CD4-positive, alpha-beta T cell (primary cell): ENCODE measurements around the gene KLHL24. TPM values are rescaled to one million over a fixed set of nuclear protein-coding genes. Genes with fewer than 3 reads are reported as not detected.

Experiments used
- ATAC-seq: fragments of 200-7000 bp; cut with Tn5 transposase; one replicate; pipeline ENCODE4 v1.10.0; 2022; ENCODE audit warnings: mild to moderate bottlenecking; ENCODE audit not compliant: poor library complexity
- CTCF ChIA-PET: fragments of 350-600 bp; sonication (Branson Sonifier 250); formaldehyde crosslinking; loops from one replicate; lab custom pipeline; 2021; ENCODE audit warnings: antibody characterized with exemption, inconsistent platforms; lab: Charles Lee
- POLR2A ChIA-PET: fragments of 350-600 bp; sonication (Branson Sonifier 250); formaldehyde crosslinking; loops from one replicate; lab custom pipeline; 2021; ENCODE audit warnings: antibody characterized with exemption, inconsistent platforms; lab: Charles Lee
- DNase-seq, 14 experiments: peaks; one replicate each; pipeline ENCODE4 v3.0.0-alpha.2; 2013 to 2020; ENCODE audit warnings: mixed read lengths in 2 of 14
- H3K27ac ChIP-seq, 2 donors: one replicate each; pipeline versions ENCODE4 v1.5.1 to v1.7.0; 2013; ENCODE audit warnings: low read length in 2 of 2, low read depth in 1 of 2, mild to moderate bottlenecking in 1 of 2
- H3K27me3 ChIP-seq, 2 experiments: 1 replicate in 1 of 2; 2 replicates in 1 of 2; pipeline versions ENCODE4 v1.6.1 to v1.7.0; 2013; ENCODE audit warnings: low read length in 2 of 2, control low read depth in 1 of 2, mild to moderate bottlenecking in 1 of 2, moderate library complexity in 1 of 2; ENCODE audit not compliant: insufficient read depth in 2 of 2, control insufficient read depth in 1 of 2
- H3K36me3 ChIP-seq: one replicate; pipeline ENCODE4 v1.6.1; 2013; ENCODE audit warnings: low read length, control low read depth; ENCODE audit not compliant: insufficient read depth
- H3K4me1 ChIP-seq: one replicate; pipeline ENCODE4 v1.6.1; 2013; ENCODE audit warnings: low read length, control low read depth; ENCODE audit not compliant: insufficient read depth
- H3K4me3 ChIP-seq: one replicate; pipeline ENCODE4 v1.5.1; 2013; ENCODE audit warnings: mild to moderate bottlenecking, low read length, moderate library complexity
- H3K9me3 ChIP-seq, 2 experiments: 1 replicate in 1 of 2; 2 replicates in 1 of 2; pipeline versions ENCODE4 v1.6.1 to v1.7.0; 2013; ENCODE audit warnings: low read length in 2 of 2, mild to moderate bottlenecking in 2 of 2, control low read depth in 1 of 2, moderate library complexity in 1 of 2; ENCODE audit not compliant: control insufficient read depth in 1 of 2, insufficient read depth in 1 of 2
- H3K27ac Mint-ChIP-seq: one replicate; pipeline ENCODE4 v1.8.0; 2020; ENCODE audit warnings: mixed read lengths
- H3K27me3 Mint-ChIP-seq: one replicate; pipeline ENCODE4 v1.8.0; 2021; ENCODE audit warnings: mixed read lengths
- H3K36me3 Mint-ChIP-seq: one replicate; pipeline ENCODE4 v1.8.0; 2021; ENCODE audit warnings: low read depth, mixed read lengths
- H3K4me1 Mint-ChIP-seq: one replicate; pipeline ENCODE4 v1.8.0; 2021; ENCODE audit warnings: low read depth, mixed read lengths
- H3K4me3 Mint-ChIP-seq: one replicate; pipeline ENCODE4 v1.8.0; 2020; ENCODE audit warnings: mild to moderate bottlenecking, mixed read lengths
- H3K9me3 Mint-ChIP-seq: one replicate; pipeline ENCODE4 v1.8.0; 2020; ENCODE audit warnings: mixed read lengths
- intact Hi-C, 2 experiments: fragments of 100-400 bp; cut with DNase I in 1 of 2; cut with micrococcal nuclease in 1 of 2; formaldehyde crosslinking; loops; one replicate each; pipeline versions ENCODE4 v1.15.1 to v1.9.0; 2023 to 2025; cut with DNase I, micrococcal nuclease
- total RNA-seq, 174 experiments: library from RNA in 2 of 174; stranded (reverse) in 2 of 174; gene quantifications; one replicate each; pipeline ENCODE4 v1.2.3 and lab custom pipeline; 2021 to 2026
- TF ChIP-seq, protein P1 (sequence below): fragments of 200-600 bp; IDR thresholded peaks from one replicate; pipeline ENCODE4 v1.8.0; 2022; ENCODE audit warnings: antibody characterized with exemption, mild to moderate bottlenecking

The KLHL24 gene
- total RNA-seq, 2 experiments from 2014 or later, result 190 to 191 TPM

DNA sequence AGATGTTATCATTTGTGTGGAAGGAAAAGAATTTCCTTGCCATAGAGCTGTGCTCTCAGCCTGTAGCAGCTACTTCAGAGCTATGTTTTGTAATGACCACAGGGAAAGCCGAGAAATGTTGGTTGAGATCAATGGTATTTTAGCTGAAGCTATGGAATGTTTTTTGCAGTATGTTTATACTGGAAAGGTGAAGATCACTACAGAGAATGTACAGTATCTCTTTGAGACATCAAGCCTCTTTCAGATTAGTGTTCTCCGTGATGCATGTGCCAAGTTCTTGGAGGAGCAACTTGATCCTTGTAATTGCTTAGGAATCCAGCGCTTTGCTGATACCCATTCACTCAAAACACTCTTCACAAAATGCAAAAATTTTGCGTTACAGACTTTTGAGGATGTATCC is 15.1 kb downstream of the KLHL24 start:
- TF ChIP-seq, protein P1, sequence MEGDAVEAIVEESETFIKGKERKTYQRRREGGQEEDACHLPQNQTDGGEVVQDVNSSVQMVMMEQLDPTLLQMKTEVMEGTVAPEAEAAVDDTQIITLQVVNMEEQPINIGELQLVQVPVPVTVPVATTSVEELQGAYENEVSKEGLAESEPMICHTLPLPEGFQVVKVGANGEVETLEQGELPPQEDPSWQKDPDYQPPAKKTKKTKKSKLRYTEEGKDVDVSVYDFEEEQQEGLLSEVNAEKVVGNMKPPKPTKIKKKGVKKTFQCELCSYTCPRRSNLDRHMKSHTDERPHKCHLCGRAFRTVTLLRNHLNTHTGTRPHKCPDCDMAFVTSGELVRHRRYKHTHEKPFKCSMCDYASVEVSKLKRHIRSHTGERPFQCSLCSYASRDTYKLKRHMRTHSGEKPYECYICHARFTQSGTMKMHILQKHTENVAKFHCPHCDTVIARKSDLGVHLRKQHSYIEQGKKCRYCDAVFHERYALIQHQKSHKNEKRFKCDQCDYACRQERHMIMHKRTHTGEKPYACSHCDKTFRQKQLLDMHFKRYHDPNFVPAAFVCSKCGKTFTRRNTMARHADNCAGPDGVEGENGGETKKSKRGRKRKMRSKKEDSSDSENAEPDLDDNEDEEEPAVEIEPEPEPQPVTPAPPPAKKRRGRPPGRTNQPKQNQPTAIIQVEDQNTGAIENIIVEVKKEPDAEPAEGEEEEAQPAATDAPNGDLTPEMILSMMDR, result no peak
- Mint-ChIP-seq H3K9me3 (peaks cover 16% of the 10 kb centered on the region), H3K27me3 (no peaks in the 10 kb centered on the region), H3K4me1 (peaks cover 13% of the 10 kb centered on the region), H3K36me3 (peaks cover 92% of the 10 kb centered on the region), H3K4me3 (peak overlapping the region; percentile 43), H3K27ac (peak overlapping the region; percentile 44)
- Histone ChIP-seq H3K27me3 (no peaks in the 10 kb centered on the region), H3K4me1 (no peaks in the 10 kb centered on the region), H3K9me3 (peaks cover 25 to 45% of the 10 kb centered on the region in 2 experiments), H3K4me3 (no peak overlapping the region), H3K36me3 (peaks cover 58% of the 10 kb centered on the region), H3K27ac (no peak overlapping the region)
- intact Hi-C loops, result no loop called here
- ChIA-PET POLR2A (no interaction called here), CTCF (interaction anchor here (1.6 kb wide), 1 partner anchor 12 kb away, joined by 3 read pairs; no protein-coding TSS in a partner anchor)
- ATAC-seq (no peak), DNase-seq (no peak)

GRCh38 chr3:183653209-183654064 is 18.0 kb downstream of the KLHL24 start:
- H3K27me3 ChIP-seq, result no peaks in the 10 kb centered on the region
- peaks cover 16% of the 10 kb centered on the region for H3K4me1 Mint-ChIP-seq
- no peaks in the 10 kb centered on the region for H3K27me3 Mint-ChIP-seq
- CTCF ChIA-PET, result no interaction called here
- TF ChIP-seq, protein P1, result no peak
- H3K4me3 ChIP-seq, result no peak overlapping the region
- peaks cover 56% of the 10 kb centered on the region for H3K36me3 ChIP-seq
- intact Hi-C loops, result no loop called here
- no peak for ATAC-seq
- POLR2A ChIA-PET, result no interaction called here
- H3K27ac Mint-ChIP-seq, result no peak overlapping the region
- H3K4me1 ChIP-seq, result no peaks in the 10 kb centered on the region
- peaks cover 95% of the 10 kb centered on the region for H3K36me3 Mint-ChIP-seq
- no peak overlapping the region for H3K27ac ChIP-seq
- no peak overlapping the region for H3K4me3 Mint-ChIP-seq
- peaks cover 20% of the 10 kb centered on the region for H3K9me3 Mint-ChIP-seq
- peak in 1 of 14 experiments; percentile 19 for DNase-seq
- peaks cover 19 to 45% of the 10 kb centered on the region in 2 experiments for H3K9me3 ChIP-seq

DNA sequence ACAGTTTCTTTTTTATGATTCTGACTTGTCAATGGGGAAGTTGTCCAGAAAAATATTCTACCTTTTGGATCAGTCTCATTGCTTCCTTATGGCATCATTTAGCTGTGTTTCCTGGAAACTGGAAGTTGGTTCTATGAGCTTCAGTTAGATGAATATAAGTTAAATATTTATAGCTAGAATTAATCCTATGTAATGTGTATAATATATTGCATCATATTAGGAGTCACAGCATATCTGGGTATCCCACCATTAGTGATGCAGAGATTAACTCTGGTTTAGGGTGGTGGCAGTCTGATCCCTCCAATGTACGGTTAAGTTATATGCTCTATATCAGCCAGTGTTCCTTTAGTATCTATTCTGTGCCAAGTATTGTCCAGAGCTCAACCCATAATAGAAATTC is 19.3 kb downstream of the KLHL24 start:
- Histone ChIP-seq H3K36me3 (peaks cover 57% of the 10 kb centered on the region), H3K27me3 (no peaks in the 10 kb centered on the region), H3K4me1 (no peaks in the 10 kb centered on the region), H3K27ac (no peak overlapping the region), H3K4me3 (no peak overlapping the region), H3K9me3 (peaks cover 19 to 45% of the 10 kb centered on the region in 2 experiments)
- no peaks in the 10 kb centered on the region for H3K27me3 Mint-ChIP-seq
- DNase-seq, result no peak
- ATAC-seq, result no peak
- H3K27ac Mint-ChIP-seq, result no peak overlapping the region
- peaks cover 18% of the 10 kb centered on the region for H3K9me3 Mint-ChIP-seq
- ChIA-PET POLR2A (interaction anchor here (1.4 kb wide), 1 partner anchor 19 kb away, joined by 4 read pairs; the partner anchor contains the start of gene KLHL24), CTCF (no interaction called here)
- peaks cover 95% of the 10 kb centered on the region for H3K36me3 Mint-ChIP-seq
- TF ChIP-seq, protein P1, result no peak
- intact Hi-C loops, result no loop called here
- H3K4me3 Mint-ChIP-seq, result peak overlapping the region; percentile 0
- peaks cover 21% of the 10 kb centered on the region for H3K4me1 Mint-ChIP-seq
